ENCODE data around the gene SOAT1.

DNA sequence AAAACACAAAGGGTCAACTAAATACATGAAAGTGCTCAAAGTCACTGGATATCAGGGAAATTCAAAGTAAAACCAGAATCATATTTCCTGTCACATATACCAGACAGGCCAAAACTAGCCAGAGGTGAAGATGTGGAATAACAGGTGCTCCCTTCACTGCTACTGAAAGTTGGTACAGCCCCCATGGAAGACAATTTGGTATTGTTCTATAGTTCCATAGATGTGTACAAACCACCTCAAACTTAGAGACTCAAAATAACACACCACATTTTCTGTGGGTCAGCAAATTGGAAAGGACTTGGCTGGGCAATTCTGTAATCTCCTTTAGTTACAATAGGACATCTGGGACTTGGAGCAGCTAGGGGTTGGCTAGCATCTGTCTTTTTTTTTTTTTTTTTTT lies 24.5 kb upstream of the SOAT1 start:
- TF ChIP-seq CSDC2 (CRISPR knock-in tag; IDR thresholded peaks at IDR 0.05) (no peak), ZNF70 (CRISPR knock-in tag; IDR thresholded peaks at IDR 0.05) (no peak), ISL1 (CRISPR knock-in tag; IDR thresholded peaks at IDR 0.05) (no peak), RARB (CRISPR knock-in tag; IDR thresholded peaks at IDR 0.05) (no peak)
